ENCODE results near the gene BCLAF3. TPM values are rescaled to one million over a fixed set of nuclear protein-coding genes. Genes with fewer than 3 reads are reported as not detected.

The BCLAF3 gene
- total and polyA plus RNA-seq, 9 of the 15 experiments (the other 6 are each of a cell fraction or from before 2014, with no cell fraction given), result 0.73 to 4.6 (median 2.5) TPM

- no peak for TF ChIP-seq ZFP36 (IDR thresholded peaks at IDR 0.05; ENCODE audit: low read depth, low read length, partially characterized antibody)
These were observed 41.3 kb upstream of the BCLAF3 start (continued) for GRCh38 chrX:20032201-20032600.

DNA sequence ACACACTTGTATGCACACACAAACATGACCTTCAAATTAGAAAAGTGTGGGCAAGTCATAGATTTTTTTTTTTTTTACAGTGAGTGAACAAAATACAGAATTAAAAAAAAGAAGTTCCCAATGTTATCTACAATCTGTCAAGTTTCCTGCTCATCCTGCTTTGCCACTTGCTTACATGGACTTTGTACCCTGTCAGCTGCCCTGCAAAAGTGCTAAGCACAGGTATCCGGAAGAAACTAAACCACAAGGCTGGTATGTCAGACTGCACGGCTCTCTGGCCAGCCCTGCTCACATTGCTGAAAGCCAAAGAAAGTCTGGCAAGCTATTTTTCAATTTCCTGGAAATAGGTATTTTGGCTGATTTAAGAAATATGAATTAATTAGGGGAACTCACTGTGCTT, 38.9 kb upstream of the BCLAF3 start:
- Histone ChIP-seq H3K27me3 (ENCODE audit: control insufficient read depth in 2 of 2, insufficient read depth in 2 of 2, low read length in 2 of 2) (peaks cover 0 to 28% of the 10 kb centered on the region in 2 experiments; a peak in 3 of 5 replicates), H2AFZ (ENCODE audit: low read depth, low read length) (no peak overlapping the region), H3K9me3 (replicated peaks; ENCODE audit: control insufficient read depth, insufficient read depth, low read depth, low read length) (no peaks in the 10 kb centered on the region), H3K79me2 (ENCODE audit: control insufficient read depth, insufficient read depth, low read length) (no peaks in the 10 kb centered on the region), H3K4me1 (replicated peaks in 1 of 2; ENCODE audit: control insufficient read depth in 2 of 2, insufficient read depth in 2 of 2, low read length in 2 of 2) (no peaks in the 10 kb centered on the region), H3K36me3 (ENCODE audit: control insufficient read depth, insufficient read depth, low read length) (no peaks in the 10 kb centered on the region), H3K9me1 (ENCODE audit: control insufficient read depth, insufficient read depth, low read length) (no peaks in the 10 kb centered on the region), H3K27ac (ENCODE audit: extremely low read depth, low read depth, low read length) (no peak overlapping the region), H4K20me1 (replicated peaks; ENCODE audit: control insufficient read depth, insufficient read depth, low read length) (no peaks in the 10 kb centered on the region), H3K9ac (ENCODE audit: insufficient read depth in 1 of 2, low read depth in 2 of 2, low read length in 2 of 2) (no peak overlapping the region), H3K4me2 (ENCODE audit: insufficient read depth, low read length) (no peak overlapping the region), H3K4me3 (no peak overlapping the region)
- POLR2A ChIA-PET, result no interaction called here
- TF ChIP-seq CBX2 (IDR thresholded peaks at IDR 0.05; ENCODE audit: insufficient read depth, low read length, poor library complexity, severe bottlenecking) (no peak), ZSCAN29 (IDR thresholded peaks at IDR 0.05) (no peak), MIER1 (IDR thresholded peaks at IDR 0.05; ENCODE audit: low read depth) (no peak), ZNF408 (CRISPR knock-in tag; IDR thresholded peaks at IDR 0.05; ENCODE audit: low read depth) (no peak), GTF2F1 (IDR thresholded peaks at IDR 0.05; ENCODE audit: low read depth, low read length) (no peak), ZNF253 (CRISPR knock-in tag; conservative IDR thresholded peaks at IDR 0.05) (no peak), CBX1 (IDR thresholded peaks at IDR 0.05; ENCODE audit: low read depth) (no peak), XRCC3 (IDR thresholded peaks at IDR 0.05) (no peak), CHD2 (IDR thresholded peaks at IDR 0.05; ENCODE audit: low read depth, low read length) (no peak)
- TF ChIP-seq, protein P1, sequence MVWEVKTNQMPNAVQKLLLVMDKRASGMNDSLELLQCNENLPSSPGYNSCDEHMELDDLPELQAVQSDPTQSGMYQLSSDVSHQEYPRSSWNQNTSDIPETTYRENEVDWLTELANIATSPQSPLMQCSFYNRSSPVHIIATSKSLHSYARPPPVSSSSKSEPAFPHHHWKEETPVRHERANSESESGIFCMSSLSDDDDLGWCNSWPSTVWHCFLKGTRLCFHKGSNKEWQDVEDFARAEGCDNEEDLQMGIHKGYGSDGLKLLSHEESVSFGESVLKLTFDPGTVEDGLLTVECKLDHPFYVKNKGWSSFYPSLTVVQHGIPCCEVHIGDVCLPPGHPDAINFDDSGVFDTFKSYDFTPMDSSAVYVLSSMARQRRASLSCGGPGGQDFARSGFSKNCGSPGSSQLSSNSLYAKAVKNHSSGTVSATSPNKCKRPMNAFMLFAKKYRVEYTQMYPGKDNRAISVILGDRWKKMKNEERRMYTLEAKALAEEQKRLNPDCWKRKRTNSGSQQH (CRISPR knock-in tag; IDR thresholded peaks at IDR 0.05), result no peak
- intact Hi-C loops (cut with micrococcal nuclease), result no loop called here
- 0% methylated on average over 2 of the region's 2 CpGs for WGBS (ENCODE audit: insufficient coverage, low coverage, missing lambda C conversion rate)
- CTCF ChIA-PET (ENCODE audit: low intra/inter-chr PET ratio), result no interaction called here
- in situ Hi-C loops (cut with MboI), result no loop called here
- no TSS peak for BruUV-seq (replicated peaks)
- FAIRE-seq (no peak), DNase-seq (ENCODE audit: extremely low read depth in 1 of 4, low spot score in 3 of 4) (no peak), ATAC-seq (no peak)

Measured in K562 (cell line).